HG02798 (cell line): ENCODE data around the gene CFAP97D1.
"Not testable (repeated sequence)": the region's sequence is repeated elsewhere in the genome, so short reads cannot be mapped to it uniquely, and the experiment has no call there.

Experiments
- ATAC-seq: cut with Tn5 transposase; IDR thresholded peaks from one replicate; pipeline ENCODE4 v1.9.1; 2021; ENCODE audit warnings: mild to moderate bottlenecking; ENCODE audit not compliant: unreplicated experiment, poor library complexity

CFAP97D1 gene

DNA sequence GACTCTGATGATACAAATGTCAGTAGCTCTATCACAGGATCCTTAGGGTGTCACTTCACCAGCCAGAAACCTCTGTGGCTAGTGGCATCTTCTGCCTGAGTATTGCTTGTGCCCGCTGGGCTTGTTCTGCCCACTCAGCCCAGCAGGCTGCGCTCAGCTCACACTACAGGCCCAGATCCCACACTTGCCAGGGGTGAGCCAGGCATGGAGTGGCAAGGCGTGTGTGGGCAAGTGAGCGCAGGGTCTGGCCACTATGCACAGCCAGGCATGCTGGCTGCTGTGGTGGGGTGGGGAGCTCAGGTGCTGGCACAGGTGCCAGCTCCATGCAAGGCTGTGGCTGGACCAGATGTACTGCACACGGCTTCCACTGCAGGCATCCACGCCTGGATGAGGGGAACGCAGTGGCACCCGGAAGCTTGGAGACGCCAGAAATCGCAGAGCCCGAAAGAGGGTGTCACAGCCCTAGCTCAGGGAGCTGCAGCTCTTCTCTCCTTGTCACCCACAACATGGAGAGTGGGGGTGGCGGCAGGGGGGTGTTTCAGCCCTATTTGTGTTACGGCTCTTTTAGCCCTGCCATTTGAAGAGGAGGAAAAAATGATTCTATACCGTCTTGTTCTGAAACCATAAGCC lies 10.2 kb downstream of the CFAP97D1 start:
- ATAC-seq: no peak

DNA sequence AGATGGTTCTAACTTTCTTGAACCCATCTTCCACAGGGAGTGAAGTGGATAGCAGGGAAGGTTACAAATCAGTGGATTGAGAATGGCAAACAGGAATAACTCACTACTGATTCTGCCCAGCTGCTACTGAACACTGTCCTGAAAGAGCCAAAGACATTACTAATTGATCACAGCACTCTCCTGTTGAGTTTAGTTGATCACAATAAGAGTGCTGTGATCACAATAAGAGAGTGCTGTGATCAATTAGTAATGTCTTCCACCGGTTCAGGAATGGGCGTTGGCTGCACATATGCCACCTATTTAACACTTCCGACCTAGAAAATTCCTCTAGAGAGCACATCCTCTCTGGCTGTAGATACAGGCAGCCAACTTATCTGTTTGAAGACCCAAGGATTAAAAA lies 11.4 kb downstream of the CFAP97D1 start:
- no peak for ATAC-seq

DNA sequence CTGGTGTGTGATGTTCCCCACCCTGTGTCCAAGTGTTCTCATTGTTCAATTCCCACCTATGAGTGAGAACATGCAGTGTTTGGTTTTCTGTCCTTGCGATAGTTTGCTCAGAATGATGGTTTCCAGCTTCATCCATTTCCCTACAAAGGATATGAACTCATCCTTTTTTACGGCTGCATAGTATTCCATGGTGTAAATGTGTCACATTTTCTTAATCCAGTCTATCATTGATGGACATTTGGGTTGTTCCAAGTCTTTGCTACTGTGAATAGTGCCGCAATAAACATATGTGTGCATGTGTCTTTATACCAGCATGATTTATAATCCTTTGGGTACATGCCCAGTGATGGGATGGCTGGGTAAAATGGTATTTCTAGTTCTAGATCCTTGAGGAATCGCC lies 12.4 kb downstream of the CFAP97D1 start:
- not testable (repeated sequence) for ATAC-seq

DNA sequence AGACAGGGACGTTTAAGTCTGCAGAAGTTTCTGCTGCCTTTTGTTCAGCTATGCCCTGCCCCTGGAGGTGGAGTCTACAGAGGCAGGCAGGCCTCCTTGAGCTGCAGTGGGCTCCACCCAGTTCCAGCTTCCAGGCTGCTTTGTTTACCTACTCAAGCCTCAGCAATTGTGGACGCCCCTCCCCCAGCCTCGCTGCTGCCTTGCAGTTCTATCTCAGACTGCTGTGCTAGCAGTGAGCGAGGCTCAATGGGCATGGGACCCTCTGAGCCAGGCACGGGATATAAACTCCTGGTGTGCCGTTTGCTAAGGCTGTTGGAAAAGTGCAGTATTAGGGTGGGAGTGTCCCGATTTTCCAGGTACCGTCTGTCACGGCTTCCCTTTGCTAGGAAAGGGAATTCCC lies 17.8 kb downstream of the CFAP97D1 start:
- not testable (repeated sequence) for ATAC-seq

DNA sequence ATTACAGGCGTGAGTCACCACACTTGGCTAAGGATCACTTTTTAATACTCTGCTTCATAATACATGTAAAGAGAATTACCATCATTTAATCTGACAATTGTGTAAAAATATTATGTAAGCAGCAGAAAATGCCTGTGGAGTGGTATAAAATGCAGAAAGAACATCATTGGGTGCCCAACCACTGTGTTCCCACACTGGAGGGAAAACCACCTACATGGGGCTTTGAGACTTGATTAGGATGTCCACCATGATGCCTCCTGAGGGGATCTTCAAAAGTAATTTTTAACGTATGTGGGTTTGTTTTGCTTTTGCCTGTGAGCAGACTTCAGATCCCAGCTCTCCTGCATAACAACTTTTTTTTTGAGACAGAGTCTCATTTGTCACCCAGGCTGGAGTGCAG lies 18.8 kb downstream of the CFAP97D1 start:
- ATAC-seq: no peak

DNA sequence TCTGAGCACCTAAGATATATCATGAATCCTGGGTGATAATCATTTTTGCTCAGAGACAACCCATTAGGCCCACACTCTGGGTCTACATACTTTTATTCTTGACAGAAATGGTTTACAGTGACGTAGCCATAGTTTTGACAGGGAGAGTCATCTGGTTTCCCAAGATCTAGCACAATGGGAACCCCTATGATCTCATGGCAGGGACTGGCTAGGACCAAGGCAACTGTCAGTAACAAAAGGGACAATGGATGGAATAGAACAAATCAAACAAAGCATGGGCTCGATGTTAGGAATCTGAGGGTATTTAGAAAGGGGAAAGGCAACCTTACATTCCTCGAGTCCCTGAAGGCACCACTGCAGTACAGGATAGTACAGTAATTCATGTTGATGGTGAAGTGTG lies 20.5 kb downstream of the CFAP97D1 start:
- no peak for ATAC-seq

DNA sequence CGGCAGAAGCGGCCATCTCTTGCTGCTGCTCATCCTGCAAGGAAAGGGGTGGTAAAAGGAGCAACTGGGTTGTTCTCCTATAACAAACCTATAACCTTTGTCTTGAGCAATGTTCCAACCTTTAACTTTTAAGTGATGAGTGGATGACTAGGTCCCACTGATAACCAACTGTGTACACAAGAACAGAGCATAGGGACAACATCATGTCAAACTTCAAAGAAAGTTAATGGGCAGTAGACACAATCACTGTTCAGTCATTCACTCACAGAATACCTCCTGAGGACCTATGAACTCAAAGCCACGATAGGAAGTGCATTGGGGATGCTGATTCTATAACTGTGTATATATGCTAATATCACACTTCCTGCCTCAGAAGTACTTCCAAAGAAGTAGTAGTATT lies 21.6 kb downstream of the CFAP97D1 start:
- no peak for ATAC-seq

DNA sequence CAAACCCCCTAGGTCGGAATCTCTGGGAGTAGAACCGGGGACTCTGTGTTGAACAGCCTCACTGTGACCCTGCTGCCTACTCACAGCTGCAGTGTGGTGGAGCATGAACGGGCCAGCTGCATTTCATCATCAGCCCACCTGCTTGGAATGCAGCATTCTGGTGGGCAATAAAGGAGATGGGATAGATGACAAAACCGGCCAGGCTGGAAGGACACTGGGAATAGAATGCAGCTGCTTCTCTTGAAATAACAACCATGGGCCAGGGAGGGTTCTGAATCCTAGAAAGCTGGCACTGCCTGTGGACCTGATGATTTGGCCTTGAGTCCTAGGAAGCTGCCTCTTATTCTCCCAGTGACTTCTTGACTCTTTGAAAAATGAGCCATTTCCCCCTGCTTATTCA lies 23.5 kb downstream of the CFAP97D1 start:
- ATAC-seq: no peak

DNA sequence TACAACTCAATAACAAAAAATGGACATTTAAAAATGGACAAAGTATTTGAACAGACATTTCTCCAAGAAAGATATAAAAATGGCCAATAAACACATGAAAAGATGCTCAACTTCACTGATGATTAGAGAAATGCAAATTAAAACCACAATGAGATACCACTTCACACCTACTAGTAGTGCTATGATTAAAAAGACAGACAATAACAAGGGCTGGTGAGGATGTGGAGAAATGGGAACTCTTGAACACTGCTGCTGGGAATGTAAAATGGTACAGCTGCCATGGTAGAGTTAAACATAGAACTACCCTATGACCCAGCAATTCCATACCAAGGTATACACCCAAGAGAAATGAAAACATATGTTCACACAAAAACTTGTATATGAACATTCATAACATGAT lies 24.9 kb downstream of the CFAP97D1 start:
- ATAC-seq: no peak

DNA sequence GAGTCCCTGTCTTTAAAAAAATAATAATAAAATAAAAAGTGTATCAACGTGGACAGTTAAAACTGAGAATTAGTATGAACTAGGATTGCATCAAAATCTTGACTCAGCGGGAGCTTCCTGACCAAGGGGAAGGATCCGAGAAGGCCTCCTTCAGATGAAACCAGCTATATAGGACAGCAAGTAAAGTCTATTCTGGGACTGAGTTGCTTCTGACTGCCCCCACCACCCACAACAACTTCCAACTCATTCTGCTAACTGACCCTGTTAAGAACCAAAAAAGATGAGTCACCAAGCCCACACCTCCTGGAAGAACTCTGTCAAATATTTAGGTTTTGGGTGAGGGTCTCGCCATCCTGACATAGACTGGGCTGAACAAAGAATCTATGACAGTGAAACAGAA lies 27.8 kb downstream of the CFAP97D1 start:
- no peak for ATAC-seq

DNA sequence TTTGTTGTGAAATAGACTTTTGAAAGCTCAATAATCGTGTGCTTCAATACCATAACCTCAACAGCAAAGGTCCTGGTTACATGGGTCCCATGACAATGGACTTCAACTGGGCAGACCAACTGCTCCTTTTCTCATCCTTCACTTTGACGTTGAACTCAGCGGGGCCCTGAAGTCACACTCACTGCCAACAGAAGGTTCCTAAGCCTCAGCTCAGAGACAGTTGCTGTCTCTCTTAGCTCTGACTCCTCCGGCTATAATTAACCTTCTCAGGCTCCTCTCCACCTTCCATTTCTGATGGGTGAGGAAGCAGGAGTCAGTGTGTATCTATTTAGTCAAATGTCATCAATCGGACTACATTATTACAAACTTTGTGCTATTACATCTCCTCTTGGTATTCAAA lies 28.9 kb downstream of the CFAP97D1 start:
- ATAC-seq: no peak

DNA sequence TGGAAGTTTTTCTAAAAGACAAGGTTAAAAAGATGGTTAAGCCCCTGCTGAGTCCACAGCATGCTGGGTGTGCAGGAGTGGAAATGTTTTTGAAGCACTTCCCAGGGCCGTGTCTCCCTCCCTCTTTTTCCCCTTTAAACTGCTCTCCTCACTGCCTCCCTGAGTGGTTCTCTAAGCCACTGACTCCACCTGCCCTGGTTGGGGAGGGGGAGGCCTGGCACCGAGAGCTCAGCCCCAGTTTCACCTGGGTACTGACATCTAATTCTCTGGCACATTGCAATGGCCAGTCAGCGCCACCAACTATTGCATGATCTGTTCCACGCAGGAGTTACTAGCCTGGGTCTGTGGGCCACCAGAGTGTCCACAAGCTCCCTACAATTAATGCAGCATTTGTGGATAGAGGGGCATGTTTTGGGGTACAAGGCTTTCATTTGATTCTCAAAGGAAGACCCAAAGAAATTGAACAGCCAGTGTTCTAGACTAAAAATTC lies 30.0 kb downstream of the CFAP97D1 start:
- no peak for ATAC-seq

DNA sequence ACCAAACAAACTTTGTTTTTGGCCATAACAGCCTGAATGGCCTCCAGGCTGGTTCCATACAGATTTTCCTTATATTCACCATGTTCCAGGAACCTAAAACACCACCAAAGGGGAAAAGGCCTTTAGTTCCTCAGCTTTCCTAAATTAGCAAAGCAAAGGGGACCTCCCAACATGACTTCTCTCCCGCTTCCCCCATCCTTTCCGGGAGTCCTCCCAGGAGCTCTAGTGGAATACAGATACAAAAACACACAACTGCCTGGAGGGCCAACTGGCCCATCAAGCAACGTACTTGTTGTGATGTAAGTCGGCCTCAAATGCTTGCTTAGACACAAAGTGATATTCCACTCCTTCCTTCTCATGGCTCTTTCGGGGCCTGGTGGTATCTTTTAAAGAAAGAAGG lies 30.6 kb downstream of the CFAP97D1 start:
- no peak for ATAC-seq

DNA sequence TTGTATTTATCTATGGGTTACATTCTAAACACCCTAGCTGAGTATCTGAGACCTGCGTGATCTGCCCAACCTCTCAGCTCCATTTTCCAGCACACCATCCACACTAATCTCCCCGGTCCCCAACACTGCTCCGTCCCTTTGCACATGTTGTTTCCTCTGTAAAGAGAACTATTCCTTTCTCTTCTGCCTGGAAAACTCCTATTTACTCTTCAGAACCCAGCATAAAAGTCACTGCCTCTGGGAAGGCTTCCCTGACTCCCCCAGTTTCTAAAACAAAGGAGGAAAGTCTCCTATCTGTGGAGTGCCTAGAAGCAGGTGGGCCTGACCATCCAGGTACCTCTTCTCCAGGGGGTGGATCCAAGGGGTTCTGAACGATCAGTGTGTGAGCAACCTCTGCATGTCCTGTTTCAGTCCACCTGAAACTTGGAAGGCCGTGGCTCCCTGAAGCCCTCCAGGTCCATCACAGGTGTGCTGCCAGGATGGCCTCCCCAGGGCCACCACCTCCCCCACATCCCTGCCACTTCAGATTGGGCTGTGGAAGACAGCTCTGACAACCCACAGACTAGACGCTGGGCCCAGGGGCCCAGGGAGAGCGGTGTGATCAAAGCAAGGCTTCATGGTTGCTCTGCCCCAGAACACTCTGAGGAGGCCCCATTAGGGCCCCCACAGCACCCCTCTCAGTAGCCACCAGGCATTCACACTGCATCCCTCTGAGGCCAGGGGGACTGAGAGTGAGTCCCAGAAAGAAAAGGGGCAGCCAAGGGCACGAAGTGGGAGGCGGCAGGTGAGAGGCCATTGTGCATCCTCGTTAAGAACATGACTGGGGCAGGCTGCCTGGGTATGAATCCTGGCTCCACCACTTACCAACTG lies 32.4 kb downstream of the CFAP97D1 start:
- no peak for ATAC-seq

DNA sequence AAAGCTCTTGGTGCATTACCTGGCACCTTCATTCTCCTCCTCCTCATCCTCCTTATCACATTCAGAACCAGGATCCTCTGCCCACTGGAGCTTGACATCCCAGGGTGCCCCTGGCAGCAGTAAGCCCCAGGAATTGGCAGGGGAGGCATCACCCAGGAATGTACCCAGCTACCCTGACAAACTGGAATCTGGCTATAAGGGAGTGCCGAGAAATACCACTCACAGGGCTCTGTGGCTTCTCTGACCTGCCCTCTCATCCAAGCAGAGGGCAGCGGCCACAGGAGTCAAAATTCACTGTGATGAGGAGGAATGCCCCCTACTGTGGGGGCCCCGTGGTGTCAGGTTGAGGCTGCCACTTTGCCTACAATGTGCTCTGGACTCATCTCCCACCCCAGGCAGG lies 33.2 kb downstream of the CFAP97D1 start:
- no peak for ATAC-seq

DNA sequence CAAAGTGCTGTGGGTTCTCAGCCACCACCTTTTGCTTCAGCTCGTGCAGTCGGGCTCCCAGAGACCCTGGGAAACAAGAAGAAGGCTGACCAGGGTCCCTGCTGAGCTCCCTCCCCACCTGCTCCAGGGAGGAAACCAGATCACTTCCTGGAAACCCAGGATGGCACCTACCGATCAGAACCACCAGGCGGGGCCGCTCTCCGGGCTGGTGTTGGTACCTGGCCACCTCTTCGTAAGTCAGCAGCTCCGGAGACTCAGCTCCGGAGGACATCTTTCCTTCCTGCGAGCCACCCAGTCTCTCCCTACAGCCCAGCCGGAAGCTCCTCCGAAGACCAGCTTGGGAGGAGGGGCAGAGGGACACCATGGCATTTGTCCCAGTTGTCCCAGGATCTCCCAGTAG lies 33.8 kb downstream of the CFAP97D1 start:
- ATAC-seq: no peak

DNA sequence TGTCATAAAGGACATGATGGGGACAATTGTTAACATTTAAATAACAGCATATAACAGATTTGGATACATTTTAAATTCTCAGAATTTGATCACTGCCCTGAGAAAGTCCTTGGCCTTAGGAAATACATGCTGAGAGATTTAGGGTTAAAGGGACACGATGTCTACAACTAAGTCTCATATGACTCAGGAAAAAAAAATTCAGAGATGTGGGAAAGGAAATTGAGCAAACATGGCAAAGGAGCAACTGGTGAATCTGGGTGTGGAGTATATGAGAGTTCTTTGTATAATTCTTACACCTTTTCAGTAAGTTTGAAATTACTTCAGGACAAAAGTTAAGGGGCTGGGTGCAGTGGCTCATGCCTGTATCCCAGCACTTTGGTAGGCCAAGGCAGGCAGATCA lies 34.5 kb downstream of the CFAP97D1 start:
- ATAC-seq: no peak

DNA sequence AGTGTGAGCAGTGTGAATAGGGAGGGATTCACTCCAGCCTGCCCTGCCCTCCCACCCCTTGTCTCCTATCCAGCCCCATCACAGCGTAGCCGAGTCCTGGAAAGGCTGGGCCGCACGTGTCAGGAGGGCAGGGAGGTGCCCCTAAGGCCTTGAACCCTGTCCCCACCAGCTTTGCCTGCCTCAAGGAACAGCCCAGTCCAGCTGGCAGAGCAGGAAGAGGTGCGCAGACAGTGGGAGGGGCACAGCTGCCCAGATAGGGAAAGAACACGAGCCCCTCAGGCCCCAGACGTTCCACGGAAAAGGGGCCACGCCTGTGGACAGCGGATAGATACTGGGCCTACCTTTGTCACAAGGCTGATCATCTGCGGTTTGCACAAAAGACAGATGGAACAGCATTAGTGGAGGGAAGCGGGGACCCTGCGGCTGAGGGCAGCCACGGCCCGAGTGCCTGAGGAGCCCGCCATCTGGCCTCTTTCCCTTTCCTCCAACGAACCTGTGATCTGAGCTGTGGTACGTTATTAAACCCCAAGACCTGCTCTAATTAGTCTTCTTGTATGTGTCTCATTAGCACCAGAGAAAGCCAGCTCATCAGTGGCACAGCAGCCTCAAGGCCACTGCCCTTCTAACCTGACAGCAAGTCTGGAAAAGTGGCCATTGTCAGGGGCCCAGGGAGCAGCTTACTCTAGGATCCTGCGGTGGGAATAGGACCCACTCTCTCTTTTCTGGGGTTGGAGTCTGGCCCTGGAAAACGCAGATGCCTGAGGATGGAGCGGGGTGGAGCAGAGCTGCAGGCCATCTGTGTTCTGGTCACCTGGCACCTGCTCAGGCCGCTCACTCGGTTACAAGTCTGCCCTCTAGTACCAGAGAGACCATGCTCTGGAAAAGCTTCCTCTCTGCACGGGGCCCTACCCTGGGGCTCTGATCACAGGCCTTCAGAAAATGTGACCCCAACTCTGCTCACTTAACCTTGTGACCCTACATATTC lies 36.4 kb downstream of the CFAP97D1 start:
- no peak for ATAC-seq

DNA sequence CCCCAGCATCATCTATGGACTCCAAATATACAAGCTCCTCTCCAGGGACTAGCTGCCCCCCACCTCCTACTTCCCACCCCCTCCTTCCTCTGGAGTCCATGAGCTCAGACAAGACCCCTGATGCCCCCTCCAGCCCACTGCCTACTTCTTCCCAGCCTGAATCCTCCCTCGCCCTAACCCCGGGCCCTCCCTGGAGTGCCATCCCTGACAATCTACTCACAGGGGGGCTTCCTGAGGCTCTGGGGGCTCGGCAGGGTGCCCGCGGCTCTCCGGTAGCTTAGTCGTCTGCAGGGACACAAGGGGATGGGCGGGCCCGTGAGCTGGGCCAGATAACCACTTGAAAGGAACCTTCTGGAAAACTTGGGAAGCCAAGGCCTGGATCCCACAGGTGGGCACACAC lies 37.6 kb downstream of the CFAP97D1 start:
- no peak for ATAC-seq

DNA sequence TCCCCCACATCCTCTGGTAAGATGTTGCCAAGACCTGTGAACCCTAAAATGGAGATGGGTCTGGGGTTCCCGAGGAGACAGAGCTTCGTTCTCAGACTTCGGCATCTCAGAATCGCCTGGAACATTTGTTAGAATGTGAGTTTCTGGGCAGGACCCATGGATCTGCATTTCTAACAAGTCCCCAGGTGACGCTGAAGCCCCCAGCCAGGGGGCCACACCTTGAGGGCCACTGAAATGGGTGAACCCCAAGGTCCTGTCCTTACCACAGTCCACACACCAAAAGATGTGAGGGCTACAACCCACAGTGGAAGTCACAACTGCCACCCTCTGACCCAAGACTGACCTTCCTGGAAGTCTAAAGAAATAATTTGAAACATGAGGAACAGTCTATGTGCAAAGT lies 38.7 kb downstream of the CFAP97D1 start:
- ATAC-seq: no peak

DNA sequence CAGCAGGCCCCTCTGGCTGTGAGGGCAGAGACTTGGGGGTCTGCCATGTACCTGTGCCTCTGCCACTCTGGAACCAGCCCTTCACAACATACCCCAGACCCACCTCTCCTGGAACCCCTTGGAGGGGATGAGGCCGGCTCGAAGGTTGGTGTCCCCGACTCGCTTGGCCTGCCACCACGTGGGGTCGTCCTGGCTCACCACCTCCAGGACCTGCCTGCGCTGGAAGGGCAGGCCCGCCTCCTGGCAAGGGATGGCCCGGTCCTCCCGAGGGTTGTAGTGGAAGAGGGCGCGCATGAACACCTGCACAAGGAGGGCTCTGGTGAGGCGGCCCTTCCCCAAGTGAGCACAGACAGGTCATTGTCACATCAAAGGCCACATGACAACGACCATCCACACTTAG lies 40.5 kb downstream of the CFAP97D1 start:
- ATAC-seq: no peak
